IPS-20b (cell line): ENCODE results near the gene SETD9.

Source experiments
- H3K27ac ChIP-seq: one replicate; pipeline ENCODE4 v1.5.1; 2013; ENCODE audit warnings: low read length
- H3K27me3 ChIP-seq: 2 replicates; pipeline ENCODE4 v1.6.1; 2013; ENCODE audit warnings: mild to moderate bottlenecking, low read length, inconsistent platforms; ENCODE audit not compliant: insufficient read depth
- H3K36me3 ChIP-seq: 2 replicates; pipeline ENCODE4 v1.6.1; 2013; ENCODE audit warnings: low read depth, mild to moderate bottlenecking, inconsistent platforms, low read length, moderate library complexity; ENCODE audit not compliant: insufficient read depth
- H3K4me1 ChIP-seq: 2 replicates; pipeline ENCODE4 v1.6.1; 2013; ENCODE audit warnings: mild to moderate bottlenecking, control low read depth, inconsistent platforms, low read length, moderate library complexity; ENCODE audit not compliant: insufficient read depth
- H3K4me3 ChIP-seq: 2 replicates; pipeline ENCODE4 v1.5.1; 2013; ENCODE audit warnings: mild to moderate bottlenecking, low read length, inconsistent platforms
- H3K9ac ChIP-seq: 2 replicates; pipeline ENCODE4 v1.6.1; 2013; ENCODE audit warnings: low read depth, mild to moderate bottlenecking, inconsistent platforms, low read length, moderate library complexity
- H3K9me3 ChIP-seq: 2 replicates; pipeline ENCODE4 v1.6.1; 2013; ENCODE audit warnings: mild to moderate bottlenecking, low read depth, low read length, inconsistent platforms; ENCODE audit not compliant: insufficient read depth

The SETD9 gene

DNA sequence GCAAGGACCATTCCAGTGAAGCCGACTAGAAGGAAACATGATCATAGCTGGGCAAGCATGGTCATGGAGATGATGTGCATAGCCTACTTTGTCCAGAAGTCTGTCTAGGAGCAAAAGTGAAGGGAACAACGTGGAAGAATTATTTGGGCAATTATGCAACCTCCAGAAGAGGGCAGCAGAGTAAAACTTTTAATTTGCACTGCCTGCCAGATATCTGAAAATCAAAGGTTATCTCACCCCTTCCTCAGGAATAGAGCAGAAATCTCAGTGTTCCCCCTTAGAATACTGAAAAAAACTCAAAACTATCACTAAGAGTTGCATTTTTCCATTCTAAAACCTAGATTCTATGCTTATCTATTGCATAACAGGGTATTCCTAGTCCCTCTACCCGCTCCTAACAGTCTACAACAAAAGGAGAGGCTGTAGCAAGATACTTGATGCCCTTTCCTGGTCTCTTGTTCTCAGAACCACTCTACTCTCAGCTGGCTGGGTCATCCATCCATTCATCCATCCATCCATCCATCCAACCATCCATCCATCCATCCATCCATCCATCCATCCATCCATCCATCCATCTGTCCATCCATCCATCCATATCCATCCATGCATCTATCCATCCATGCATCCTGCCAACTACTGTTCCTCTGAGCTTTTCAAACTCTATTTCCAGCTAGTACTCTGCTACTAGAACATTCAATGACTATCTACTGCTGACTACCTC, 8.4 kb upstream of the SETD9 start:
- H3K4me1 ChIP-seq, result no peaks in the 10 kb centered on the region
- H3K27ac ChIP-seq, result no peak overlapping the region
- no peak overlapping the region for H3K9ac ChIP-seq
- H3K36me3 ChIP-seq, result no peaks in the 10 kb centered on the region
- H3K4me3 ChIP-seq, result no peak overlapping the region
- no peaks in the 10 kb centered on the region for H3K27me3 ChIP-seq
- no peaks in the 10 kb centered on the region for H3K9me3 ChIP-seq

DNA sequence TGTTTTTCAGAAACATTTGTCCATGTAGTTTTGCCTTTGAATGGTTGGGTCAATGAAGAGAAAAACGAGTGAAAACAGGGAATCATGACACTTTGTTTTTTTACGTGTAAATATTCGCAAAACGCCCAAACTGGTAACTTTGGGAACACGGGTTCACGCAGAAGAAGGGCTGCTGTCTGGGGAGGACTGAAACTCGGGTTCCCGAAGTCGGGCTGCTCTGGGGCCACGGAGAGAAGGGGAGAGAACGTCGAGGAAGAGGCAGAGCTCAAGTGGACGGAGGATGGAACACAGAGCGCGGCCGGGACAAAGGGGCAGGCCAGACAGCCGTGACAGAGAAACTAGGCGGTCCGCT, 478 bp upstream of the SETD9 start:
- peak overlapping the region; percentile 95 for H3K27ac ChIP-seq
- H3K9ac ChIP-seq, result peak overlapping the region; percentile 92; the same call in 1 of the 2 replicates
- H3K4me1 ChIP-seq, result peaks cover 4% of the 10 kb centered on the region; the same call in 1 of the 2 replicates
- H3K36me3 ChIP-seq, result no peaks in the 10 kb centered on the region
- no peaks in the 10 kb centered on the region for H3K27me3 ChIP-seq
- H3K4me3 ChIP-seq, result peak overlapping the region; percentile 77
- no peaks in the 10 kb centered on the region for H3K9me3 ChIP-seq

DNA sequence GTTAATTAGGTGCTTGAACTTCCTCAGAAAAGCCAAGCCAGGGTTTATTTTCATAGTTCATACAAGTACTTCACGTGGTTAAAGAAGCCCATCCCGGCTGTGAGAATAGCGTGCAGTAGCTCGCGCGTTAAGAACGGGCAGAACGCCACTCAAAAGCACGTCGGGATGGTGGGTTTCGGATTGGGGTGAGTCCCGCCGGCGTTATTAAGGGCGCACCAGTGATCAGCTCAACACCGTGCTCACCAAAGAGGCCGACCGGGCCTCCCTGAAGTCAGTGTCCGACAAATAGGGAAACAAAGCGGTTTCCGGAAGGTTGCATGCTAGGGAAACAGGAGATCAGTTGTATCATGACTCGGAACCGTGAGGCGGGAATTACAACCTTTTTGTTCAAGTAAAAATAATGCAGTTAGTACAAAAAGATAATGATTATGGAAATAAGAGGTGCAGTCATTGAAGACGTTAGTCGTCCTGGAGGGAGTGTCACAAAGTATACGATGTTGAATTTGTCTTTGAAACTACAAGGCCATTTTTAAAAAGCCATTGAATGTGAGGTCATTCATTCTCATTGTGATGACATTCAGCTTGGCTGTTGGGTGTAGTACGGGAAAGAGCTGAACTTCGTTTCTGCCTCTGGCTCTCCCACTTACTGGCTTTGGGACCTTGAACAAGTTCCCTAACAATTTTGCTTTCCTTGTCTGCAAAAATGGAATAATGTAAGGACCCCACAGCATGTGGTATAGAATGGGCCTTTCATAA, 992 bp downstream of the SETD9 start:
- no peaks in the 10 kb centered on the region for H3K36me3 ChIP-seq
- peak overlapping the region; percentile 78 for H3K27ac ChIP-seq
- H3K4me1 ChIP-seq, result peaks cover 4% of the 10 kb centered on the region; the same call in 1 of the 2 replicates
- H3K27me3 ChIP-seq, result no peaks in the 10 kb centered on the region
- peak overlapping the region; percentile 88 for H3K4me3 ChIP-seq
- peak overlapping the region; percentile 98 for H3K9ac ChIP-seq
- no peaks in the 10 kb centered on the region for H3K9me3 ChIP-seq

DNA sequence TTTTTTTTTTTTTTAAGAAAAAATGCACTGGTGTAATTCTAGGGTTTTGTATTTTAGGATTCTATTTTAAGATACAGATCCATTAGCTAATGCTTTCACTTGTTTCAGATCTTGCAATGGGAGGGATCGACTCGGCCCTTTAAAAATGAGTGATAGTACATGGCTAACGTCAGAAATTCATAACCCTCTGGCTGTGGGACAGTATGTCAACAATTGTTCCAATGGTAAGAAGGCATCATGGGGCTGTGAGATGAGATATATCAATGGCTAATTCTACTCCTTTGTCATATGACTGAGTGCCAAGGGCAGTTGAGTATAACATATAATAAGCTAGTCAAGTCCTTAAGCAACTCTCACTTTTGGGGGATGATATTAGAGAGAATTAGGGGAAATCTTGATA, 4.4 kb downstream of the SETD9 start:
- H3K27ac ChIP-seq, result no peak overlapping the region
- 0 out of 2 replicates have a peak, but pooled peaks cover 3% of the 10 kb centered on the region for H3K36me3 ChIP-seq
- H3K4me3 ChIP-seq, result no peak overlapping the region
- H3K9ac ChIP-seq, result no peak overlapping the region
- no peaks in the 10 kb centered on the region for H3K9me3 ChIP-seq
- no peaks in the 10 kb centered on the region for H3K4me1 ChIP-seq
- no peaks in the 10 kb centered on the region for H3K27me3 ChIP-seq

DNA sequence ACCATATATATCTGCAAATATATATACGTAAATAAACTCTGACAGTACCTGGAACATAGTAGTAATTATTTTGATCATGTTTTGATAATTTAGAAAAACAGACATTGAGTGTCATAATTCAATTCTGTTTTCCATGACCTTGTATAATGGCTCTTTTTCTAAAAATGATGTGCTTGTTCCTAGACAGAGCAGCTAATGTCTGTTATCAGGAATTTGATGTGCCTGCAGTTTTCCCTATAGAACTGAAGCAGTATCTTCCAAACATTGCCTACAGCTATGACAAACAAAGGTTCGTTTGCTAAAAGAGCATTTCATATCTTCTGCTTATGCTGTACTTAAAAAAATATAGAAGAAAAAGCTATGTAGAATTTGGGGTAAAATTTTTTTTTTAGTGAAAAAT, 5.3 kb downstream of the SETD9 start:
- no peaks in the 10 kb centered on the region for H3K9me3 ChIP-seq
- H3K9ac ChIP-seq, result no peak overlapping the region
- no peak overlapping the region for H3K27ac ChIP-seq
- H3K27me3 ChIP-seq, result no peaks in the 10 kb centered on the region
- 0 out of 2 replicates have a peak, but pooled peaks cover 3% of the 10 kb centered on the region for H3K36me3 ChIP-seq
- H3K4me1 ChIP-seq, result no peaks in the 10 kb centered on the region
- H3K4me3 ChIP-seq, result no peak overlapping the region

DNA sequence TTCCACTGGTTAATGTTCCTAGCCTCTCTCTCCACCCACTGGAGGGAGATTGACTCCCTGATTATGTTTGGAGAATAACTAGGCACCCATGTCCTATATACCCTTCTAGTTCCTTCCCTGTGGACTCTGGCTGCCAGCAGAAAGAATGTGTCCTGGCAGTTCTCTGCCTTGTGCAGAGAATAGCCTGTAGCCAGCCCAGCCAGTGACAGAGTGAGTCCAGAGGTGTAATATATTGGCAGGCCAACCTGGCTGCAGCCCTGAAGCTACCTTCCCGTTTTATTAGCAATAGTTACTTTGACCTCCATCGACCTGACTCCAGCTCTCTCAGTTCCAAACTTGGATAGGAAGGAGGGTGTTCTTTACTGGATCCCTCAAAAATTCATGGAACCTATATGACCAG, 8.1 kb downstream of the SETD9 start:
- Histone ChIP-seq H3K9ac (no peak overlapping the region), H3K27ac (no peak overlapping the region), H3K4me1 (no peaks in the 10 kb centered on the region), H3K4me3 (no peak overlapping the region), H3K9me3 (no peaks in the 10 kb centered on the region), H3K27me3 (no peaks in the 10 kb centered on the region), H3K36me3 (peaks cover 28% of the 10 kb centered on the region)

DNA sequence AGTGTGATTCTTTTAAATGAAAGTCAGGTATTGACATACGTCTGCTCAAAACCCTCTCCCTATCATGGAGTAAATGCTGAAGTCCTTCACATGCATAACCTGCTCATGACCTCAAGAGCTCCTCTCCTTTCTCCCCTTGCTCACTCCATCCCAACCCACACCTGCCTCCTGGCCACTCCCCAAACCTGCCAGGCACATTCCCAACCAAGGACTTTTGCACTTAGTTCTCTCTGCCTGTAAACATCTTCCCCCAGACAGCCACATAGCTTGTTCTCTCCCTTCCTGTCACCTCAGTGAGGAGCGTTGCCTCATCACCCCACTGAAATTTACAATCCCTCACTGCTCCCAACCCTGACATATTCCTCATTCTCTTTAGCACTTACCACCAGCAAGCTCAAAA, 8.7 kb downstream of the SETD9 start:
- Histone ChIP-seq H3K4me3 (no peak overlapping the region), H3K36me3 (peaks cover 33% of the 10 kb centered on the region), H3K4me1 (no peaks in the 10 kb centered on the region), H3K27me3 (no peaks in the 10 kb centered on the region), H3K27ac (no peak overlapping the region), H3K9me3 (no peaks in the 10 kb centered on the region), H3K9ac (no peak overlapping the region)

DNA sequence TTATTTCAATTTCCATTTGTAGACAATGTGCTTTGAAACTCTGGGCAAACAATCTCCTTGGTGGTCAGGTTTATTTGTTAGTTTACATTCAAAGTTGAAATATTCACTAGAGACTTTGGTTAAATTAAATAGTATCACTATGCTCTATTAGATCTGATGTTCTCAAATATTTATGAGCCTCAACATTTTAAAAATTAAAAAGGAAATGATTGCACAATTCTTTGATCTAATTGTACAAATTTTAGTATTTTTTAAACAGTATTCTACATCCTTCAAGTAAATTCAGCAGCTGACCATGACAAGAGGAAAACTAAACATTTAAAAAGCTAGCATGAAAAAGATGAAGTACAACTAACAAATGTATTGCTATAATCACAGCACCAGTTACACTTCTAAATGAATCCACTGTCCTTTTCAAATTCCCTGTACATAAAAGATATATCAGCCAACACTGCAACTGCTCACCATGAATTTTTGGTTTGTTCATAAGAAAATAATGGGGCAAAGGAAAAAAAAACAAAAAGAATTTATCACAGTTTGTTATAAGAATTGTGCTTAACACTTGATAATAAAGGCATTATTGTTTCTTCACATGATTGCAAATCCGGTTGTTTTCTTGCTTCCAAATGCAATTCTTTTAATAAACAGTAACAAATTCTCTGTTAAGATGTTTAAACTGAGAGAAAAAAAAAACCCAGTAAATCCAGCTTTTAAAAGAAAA, 10.7 kb downstream of the SETD9 start:
- peaks cover 53% of the 10 kb centered on the region for H3K36me3 ChIP-seq
- no peak overlapping the region for H3K27ac ChIP-seq
- no peak overlapping the region for H3K4me3 ChIP-seq
- no peak overlapping the region for H3K9ac ChIP-seq
- H3K27me3 ChIP-seq, result no peaks in the 10 kb centered on the region
- H3K9me3 ChIP-seq, result no peaks in the 10 kb centered on the region
- no peaks in the 10 kb centered on the region for H3K4me1 ChIP-seq

DNA sequence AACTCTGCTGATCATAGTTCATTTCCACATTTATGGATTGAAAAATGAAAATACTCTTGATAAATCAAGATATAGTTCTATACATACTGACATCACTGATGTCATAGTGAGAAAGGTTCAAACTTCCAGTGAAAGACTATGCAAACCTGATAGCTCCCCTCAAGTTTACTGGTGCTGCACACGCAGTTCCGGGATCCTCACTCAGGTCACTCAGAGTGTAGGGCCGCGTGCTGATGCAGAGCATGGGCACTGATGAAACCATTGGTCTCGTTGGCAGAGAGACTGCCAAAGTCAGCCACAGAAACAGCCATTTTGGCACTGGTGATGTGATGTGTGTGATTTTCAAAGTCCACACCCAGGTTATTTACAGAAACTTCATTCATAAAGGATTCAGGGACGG, 13.5 kb downstream of the SETD9 start:
- H3K9me3 ChIP-seq, result no peaks in the 10 kb centered on the region
- H3K4me1 ChIP-seq, result no peaks in the 10 kb centered on the region
- H3K27me3 ChIP-seq, result no peaks in the 10 kb centered on the region
- no peak overlapping the region for H3K4me3 ChIP-seq
- no peak overlapping the region for H3K9ac ChIP-seq
- H3K36me3 ChIP-seq, result peaks cover 79% of the 10 kb centered on the region
- H3K27ac ChIP-seq, result no peak overlapping the region

DNA sequence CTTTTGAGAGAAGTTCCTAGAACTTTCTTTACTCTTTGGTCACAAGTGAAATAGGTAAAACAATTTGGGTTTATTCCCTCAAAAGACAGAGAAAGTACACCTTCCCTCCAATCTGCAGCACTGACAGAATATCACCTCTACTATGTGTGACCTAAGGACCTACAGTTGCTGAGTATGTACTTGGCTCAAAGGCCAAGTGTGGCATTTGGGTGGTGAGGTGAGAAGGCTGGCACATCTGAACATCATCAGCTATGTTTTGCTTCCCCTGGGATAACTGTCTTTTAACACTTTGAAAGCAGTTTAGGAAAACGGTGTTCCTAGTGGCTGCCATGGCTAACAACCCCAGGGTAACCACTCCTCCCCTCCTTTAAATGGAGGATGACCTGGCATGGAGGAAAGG, 24.9 kb downstream of the SETD9 start:
- no peak overlapping the region for H3K27ac ChIP-seq
- no peaks in the 10 kb centered on the region for H3K9me3 ChIP-seq
- no peaks in the 10 kb centered on the region for H3K4me1 ChIP-seq
- peaks cover 98% of the 10 kb centered on the region for H3K36me3 ChIP-seq
- no peak overlapping the region for H3K9ac ChIP-seq
- H3K4me3 ChIP-seq, result no peak overlapping the region
- H3K27me3 ChIP-seq, result no peaks in the 10 kb centered on the region

DNA sequence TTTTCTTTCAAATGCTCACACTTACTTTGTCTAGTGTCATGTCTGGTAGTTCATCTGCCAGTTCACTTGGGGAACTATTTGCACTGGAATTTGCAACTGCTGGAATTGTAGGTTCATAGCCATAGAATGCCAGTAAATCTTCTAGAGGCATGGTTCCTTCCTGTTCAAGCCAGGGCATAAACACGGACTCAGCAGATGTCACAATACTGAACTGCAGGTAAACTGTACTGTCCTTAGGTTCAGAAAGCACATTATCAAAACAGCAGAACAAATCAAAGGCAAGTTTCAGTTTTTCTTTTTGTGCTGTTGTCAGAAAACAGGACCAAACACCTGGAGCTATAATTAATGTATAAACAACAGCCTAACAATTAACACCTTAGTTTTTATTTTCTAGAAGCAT, 29.5 kb downstream of the SETD9 start:
- no peak overlapping the region for H3K4me3 ChIP-seq
- no peak overlapping the region for H3K9ac ChIP-seq
- H3K27me3 ChIP-seq, result no peaks in the 10 kb centered on the region
- H3K9me3 ChIP-seq, result no peaks in the 10 kb centered on the region
- H3K36me3 ChIP-seq, result peaks cover 100% of the 10 kb centered on the region
- no peaks in the 10 kb centered on the region for H3K4me1 ChIP-seq
- H3K27ac ChIP-seq, result no peak overlapping the region
